Endothelial cell of umbilical vein (primary cell): Measurements from ENCODE around the gene CALML6. TPM values are rescaled to one million over a fixed set of nuclear protein-coding genes. Genes with fewer than 3 reads are reported as not detected.

Source experiments
- BruUV-seq: library from RNA; stranded (reverse); fragments of 400-500 nt; replicated peaks from 2 replicates; lab custom pipeline; 2021; lab: Mats Ljungman, UMichigan
- CTCF ChIA-PET: fragments of 300-600, 350-600 bp; sonication (Branson Sonifier 250); formaldehyde crosslinking; loops from one replicate; lab custom pipeline; 2021; ENCODE audit warnings: antibody characterized with exemption, inconsistent platforms; lab: Charles Lee
- POLR2A ChIA-PET: fragments of 300-600, 350-600 bp; sonication (Branson Sonifier 250); formaldehyde crosslinking; loops from one replicate; lab custom pipeline; 2021; ENCODE audit warnings: antibody characterized with exemption, inconsistent platforms; lab: Charles Lee
- DNase-seq: peaks from one replicate; pipeline ENCODE4 v3.0.0-alpha.2; 2011; ENCODE audit warnings: low read depth, low spot score
- FAIRE-seq: peaks from 2 replicates; lab custom pipeline; 2011; peaks lifted over from hg19 to GRCh38; lab: Jason Lieb, UNC
- H2AFZ ChIP-seq: 2 replicates; pipeline ENCODE4 v1.6.0; 2012; ENCODE audit warnings: low read depth, low read length, control low read depth, inconsistent platforms
- H3K27ac ChIP-seq: 2 replicates; pipeline ENCODE4 v1.5.1; 2011; ENCODE audit warnings: low read depth, mild to moderate bottlenecking, control low read depth, low read length, moderate library complexity; ENCODE audit not compliant: insufficient read depth
- H3K27me3 ChIP-seq, 2 experiments: 2 replicates each; pipeline versions ENCODE4 v1.6.0 to v1.6.1; 2011; ENCODE audit warnings: low read length in 2 of 2, mixed read lengths in 1 of 2; ENCODE audit not compliant: control insufficient read depth in 2 of 2, insufficient read depth in 2 of 2
- H3K36me3 ChIP-seq, 2 experiments: 2 replicates in 1 of 2; 3 replicates in 1 of 2; pipeline ENCODE4 v1.5.1; 2011; ENCODE audit warnings: low read length in 2 of 2, mild to moderate bottlenecking in 1 of 2, moderate library complexity in 1 of 2; ENCODE audit not compliant: control insufficient read depth in 2 of 2, insufficient read depth in 2 of 2; ENCODE audit errors: extremely low read depth in 1 of 2
- H3K4me1 ChIP-seq: 3 replicates; pipeline ENCODE4 v1.5.1; 2011; ENCODE audit warnings: mild to moderate bottlenecking, low read length; ENCODE audit not compliant: control insufficient read depth, insufficient read depth; ENCODE audit errors: extremely low read depth
- H3K4me2 ChIP-seq: 2 replicates; pipeline ENCODE4 v1.6.1; 2011; ENCODE audit warnings: low read length, control low read depth, mixed read lengths; ENCODE audit not compliant: insufficient read depth
- H3K4me3 ChIP-seq, 3 experiments: fragments of 200-600 bp in 1 of 3; sonication (generic), shearing (Covaris generic) in 1 of 3; replicated peaks in 1 of 3; 2 replicates each; pipeline ENCODE4 v1.5.1; 2011 to 2016; ENCODE audit warnings: control low read depth in 3 of 3, low read length in 3 of 3, mild to moderate bottlenecking in 2 of 3, inconsistent platforms in 1 of 3, low read depth in 1 of 3, moderate library complexity in 1 of 3; ENCODE audit not compliant: insufficient read depth in 1 of 3
- H3K79me2 ChIP-seq: 2 replicates; pipeline ENCODE4 v1.6.0; 2012; ENCODE audit warnings: low read length, inconsistent platforms; ENCODE audit not compliant: control insufficient read depth, insufficient read depth
- H3K9ac ChIP-seq: replicated peaks from 2 replicates; pipeline ENCODE3; 2011; ENCODE audit warnings: low read length, control low read depth; ENCODE audit not compliant: insufficient read depth; ENCODE audit errors: extremely low read depth
- H3K9me1 ChIP-seq: replicated peaks from 3 replicates; pipeline ENCODE4 v1.6.0; 2011; ENCODE audit warnings: mild to moderate bottlenecking, low read length; ENCODE audit not compliant: control insufficient read depth, insufficient read depth; ENCODE audit errors: extremely low read depth
- H3K9me3 ChIP-seq: replicated peaks from 2 replicates; pipeline ENCODE4 v1.5.1; 2012; ENCODE audit warnings: low read length, inconsistent platforms; ENCODE audit not compliant: control insufficient read depth, insufficient read depth
- H4K20me1 ChIP-seq: replicated peaks from 2 replicates; pipeline ENCODE3; 2011; ENCODE audit warnings: mild to moderate bottlenecking, low read length; ENCODE audit not compliant: control insufficient read depth, insufficient read depth; ENCODE audit errors: extremely low read depth
- EZH2 ChIP-seq: IDR thresholded peaks from 2 replicates; pipeline ENCODE4 v1.6.1; 2012; ENCODE audit warnings: borderline replicate concordance, low read depth, mild to moderate bottlenecking, moderate library complexity, low read length, inconsistent platforms; ENCODE audit not compliant: severe bottlenecking
- FOS ChIP-seq: IDR thresholded peaks from 2 replicates; pipeline ENCODE4 v1.6.1; 2011; ENCODE audit warnings: mild to moderate bottlenecking, low read length, moderate library complexity, borderline replicate concordance; ENCODE audit not compliant: insufficient read depth
- GATA2 ChIP-seq: IDR thresholded peaks from 2 replicates; pipeline ENCODE4 v1.7.0; 2011; ENCODE audit warnings: low read depth, mild to moderate bottlenecking, moderate library complexity, mixed read lengths, low read length; ENCODE audit not compliant: insufficient read length, insufficient read depth
- JUN ChIP-seq: IDR thresholded peaks from 2 replicates; pipeline ENCODE4 v1.6.1; 2011; ENCODE audit warnings: borderline replicate concordance, low read depth; ENCODE audit not compliant: insufficient read length, insufficient read depth
- MYC ChIP-seq: IDR thresholded peaks from one replicate; pipeline ENCODE4 v1.6.1; 2011; ENCODE audit warnings: mild to moderate bottlenecking, low read depth, low read length
- POLR2A ChIP-seq: IDR thresholded peaks from 2 replicates; pipeline ENCODE4 v1.6.1; 2012; ENCODE audit warnings: low read depth, mild to moderate bottlenecking, control low read depth, low read length
- POLR2AphosphoS5 ChIP-seq: IDR thresholded peaks from 2 replicates; pipeline ENCODE4 v1.6.1; 2012; ENCODE audit warnings: low read depth, mild to moderate bottlenecking, control low read depth, low read length, moderate library complexity; ENCODE audit not compliant: insufficient read depth
- dilution Hi-C: fragments of 300-500 bp; cut with MboI; formaldehyde crosslinking; loops from one replicate; pipeline ENCODE4 v1.15.0; 2019; ENCODE audit warnings: low sequenced_read_pairs; ENCODE audit not compliant: extremely low pct_ligation_motif_present
- intact Hi-C: fragments of 100-400 bp; cut with micrococcal nuclease; formaldehyde crosslinking; loops from one replicate; pipeline ENCODE4 v1.10.0; 2022
- polyA plus RNA-seq, 4 experiments: library from polyadenylated mRNA; depleted of rRNA in 3 of 4; stranded (reverse) in 3 of 4; unstranded in 1 of 4; fragments of >200 nt; gene quantifications; 2 replicates each; pipeline versions ENCODE4 v1.2.1 to v1.2.3, GENCODE V29; 2011 to 2012; ENCODE audit warnings: missing spikeins in 1 of 4
- total RNA-seq: library from RNA; stranded (reverse); gene quantifications from 2 replicates; pipeline ENCODE4 v1.2.3, GENCODE V29; 2021
- TF ChIP-seq, protein P1 (sequence below): IDR thresholded peaks from 2 replicates; pipeline ENCODE4 v1.6.1; 2011; ENCODE audit not compliant: insufficient read depth, insufficient read length
- TF ChIP-seq, protein P2 (sequence below), 2 donors: IDR thresholded peaks; 1 replicate in 1 of 2; 2 replicates in 1 of 2; pipeline ENCODE4 v1.5.1; 2011; ENCODE audit warnings: low read length in 2 of 2, mild to moderate bottlenecking in 2 of 2, moderate library complexity in 2 of 2, control low read depth in 1 of 2, inconsistent platforms in 1 of 2, low read depth in 1 of 2; ENCODE audit not compliant: insufficient read depth in 1 of 2; ENCODE audit errors: extremely low read depth in 1 of 2

Gene CALML6
- total and polyA plus RNA-seq, 2 donors (not counting 3 experiments of a cell fraction or from before 2014, with no cell fraction given), result 0.36 to 0.44 TPM

DNA sequence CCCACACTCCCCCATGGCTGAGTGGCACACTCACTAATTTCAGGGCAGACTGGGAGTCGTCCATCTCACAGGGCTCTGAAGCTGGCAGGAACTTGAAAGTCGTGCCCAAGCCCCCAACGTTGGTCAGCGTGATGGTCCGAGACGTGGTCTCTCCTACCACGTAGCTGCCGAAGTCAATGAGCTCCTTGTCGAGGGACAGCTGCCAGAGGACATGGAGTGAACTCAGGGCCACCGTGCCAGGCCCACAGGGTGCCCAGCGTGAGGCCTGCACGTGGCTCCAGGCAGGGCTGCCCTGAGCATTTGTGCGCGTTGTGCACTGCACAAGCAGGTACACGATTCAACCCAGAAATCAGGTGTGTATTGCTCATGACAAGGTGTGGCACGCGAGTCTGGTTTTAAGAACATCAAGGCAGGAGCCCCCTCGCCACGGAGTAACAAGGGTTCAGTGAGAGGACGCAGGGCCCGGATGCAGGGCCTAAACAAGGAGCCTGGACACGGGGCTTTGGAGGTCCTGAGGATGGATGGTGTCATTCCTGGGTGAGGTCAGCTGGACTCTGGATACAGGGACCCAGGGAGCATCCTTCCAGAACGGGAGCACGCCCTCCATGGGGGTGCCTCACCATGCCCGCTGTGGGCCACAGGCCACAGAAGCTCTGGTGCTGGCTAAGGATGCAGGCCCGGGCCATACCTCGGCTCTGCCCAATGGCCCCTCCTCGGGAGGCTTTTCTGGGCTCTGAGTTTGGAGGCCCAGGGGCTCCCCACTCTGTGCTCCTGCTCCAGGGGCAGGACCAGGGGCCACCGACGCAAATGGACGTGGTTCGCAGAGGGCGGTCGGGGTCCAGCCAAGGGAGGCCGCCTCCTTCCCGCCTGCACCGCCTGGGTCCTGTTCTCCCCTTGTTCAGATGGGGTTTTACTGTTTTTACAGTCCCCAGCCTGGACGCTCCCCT, 41.8 kb downstream of the CALML6 start:
- intact Hi-C loops (no loop called here), dilution Hi-C loops (no loop called here)
- Histone ChIP-seq H4K20me1 (no peaks in the 10 kb centered on the region), H3K9me3 (no peaks in the 10 kb centered on the region), H3K4me1 (no peaks in the 10 kb centered on the region), H3K27ac (no peak overlapping the region), H3K79me2 (no peaks in the 10 kb centered on the region), H3K9me1 (no peaks in the 10 kb centered on the region), H2AFZ (no peak overlapping the region), H3K27me3 (peaks cover 3% of the 10 kb centered on the region in 2 experiments), H3K4me3 (no peak overlapping the region), H3K4me2 (no peak overlapping the region), H3K9ac (no peak overlapping the region), H3K36me3 (no peaks in the 10 kb centered on the region)
- no TSS peak for BruUV-seq
- ChIA-PET CTCF (interaction anchor here (2.0 to 5.7 kb wide), 2 partner anchors 88 to 89 kb away, joined by 9 to 108 read pairs; no protein-coding TSS in a partner anchor), POLR2A (no interaction called here)
- no peak for FAIRE-seq
- no peak for DNase-seq
- TF ChIP-seq, protein P1, sequence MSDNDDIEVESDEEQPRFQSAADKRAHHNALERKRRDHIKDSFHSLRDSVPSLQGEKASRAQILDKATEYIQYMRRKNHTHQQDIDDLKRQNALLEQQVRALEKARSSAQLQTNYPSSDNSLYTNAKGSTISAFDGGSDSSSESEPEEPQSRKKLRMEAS, result no peak
- no peak for TF ChIP-seq JUN
- TF ChIP-seq POLR2A, result no peak
- TF ChIP-seq, protein P2, sequence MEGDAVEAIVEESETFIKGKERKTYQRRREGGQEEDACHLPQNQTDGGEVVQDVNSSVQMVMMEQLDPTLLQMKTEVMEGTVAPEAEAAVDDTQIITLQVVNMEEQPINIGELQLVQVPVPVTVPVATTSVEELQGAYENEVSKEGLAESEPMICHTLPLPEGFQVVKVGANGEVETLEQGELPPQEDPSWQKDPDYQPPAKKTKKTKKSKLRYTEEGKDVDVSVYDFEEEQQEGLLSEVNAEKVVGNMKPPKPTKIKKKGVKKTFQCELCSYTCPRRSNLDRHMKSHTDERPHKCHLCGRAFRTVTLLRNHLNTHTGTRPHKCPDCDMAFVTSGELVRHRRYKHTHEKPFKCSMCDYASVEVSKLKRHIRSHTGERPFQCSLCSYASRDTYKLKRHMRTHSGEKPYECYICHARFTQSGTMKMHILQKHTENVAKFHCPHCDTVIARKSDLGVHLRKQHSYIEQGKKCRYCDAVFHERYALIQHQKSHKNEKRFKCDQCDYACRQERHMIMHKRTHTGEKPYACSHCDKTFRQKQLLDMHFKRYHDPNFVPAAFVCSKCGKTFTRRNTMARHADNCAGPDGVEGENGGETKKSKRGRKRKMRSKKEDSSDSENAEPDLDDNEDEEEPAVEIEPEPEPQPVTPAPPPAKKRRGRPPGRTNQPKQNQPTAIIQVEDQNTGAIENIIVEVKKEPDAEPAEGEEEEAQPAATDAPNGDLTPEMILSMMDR (IDR thresholded peaks at IDR 0.05; ENCODE audit: extremely low read depth in 1 of 2, insufficient read depth in 1 of 2, low read depth in 1 of 2, low read length in 2 of 2), result no peak
- TF ChIP-seq GATA2, result no peak
- TF ChIP-seq MYC, result no peak
- TF ChIP-seq EZH2, result no peak
- no peak for TF ChIP-seq FOS
- TF ChIP-seq POLR2AphosphoS5, result no peak
